ENCODE measurements around the gene COBL. TPM values are rescaled to one million over a fixed set of nuclear protein-coding genes. Genes with fewer than 3 reads are reported as not detected.

The COBL gene
- total and polyA plus RNA-seq, 2 donors (not counting 3 experiments of a cell fraction or from before 2014, with no cell fraction given) = 0.11 TPM; not detected in 1

DNA sequence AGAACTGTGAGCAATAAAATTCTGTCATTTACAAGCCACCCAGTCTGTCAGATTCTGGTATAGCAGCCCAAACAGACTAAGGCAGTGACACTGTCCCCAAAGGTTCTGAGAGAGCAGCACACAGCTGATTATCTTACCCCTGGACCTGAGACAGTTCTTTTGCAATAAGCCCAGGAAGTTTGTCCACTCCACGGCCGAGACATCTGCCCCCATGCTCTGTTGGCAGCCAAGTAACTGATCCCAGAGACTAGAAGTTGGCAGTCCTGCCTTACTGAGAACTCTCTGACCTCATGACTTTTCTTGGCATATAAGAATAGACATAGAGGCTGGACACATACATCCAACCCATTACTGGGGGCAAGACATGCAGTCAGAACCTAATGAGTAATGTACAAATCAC is 290.9 kb downstream of the COBL start:
- FAIRE-seq (no peak), DNase-seq (ENCODE audit: low read depth, low spot score) (no peak)
- TF ChIP-seq MAX (IDR thresholded peaks at IDR 0.05; ENCODE audit: insufficient read depth, insufficient read length) (no peak), FOS (IDR thresholded peaks at IDR 0.05; ENCODE audit: borderline replicate concordance, insufficient read depth, low read length) (no peak), POLR2AphosphoS5 (IDR thresholded peaks at IDR 0.05; ENCODE audit: insufficient read depth, low read depth, low read length) (no peak), POLR2A (IDR thresholded peaks at IDR 0.05; ENCODE audit: low read depth, low read length) (no peak), MYC (IDR thresholded peaks at IDR 0.05; ENCODE audit: low read depth, low read length) (no peak), JUN (IDR thresholded peaks at IDR 0.05; ENCODE audit: borderline replicate concordance, insufficient read depth, insufficient read length, low read depth) (no peak), CTCF (IDR thresholded peaks at IDR 0.05; ENCODE audit: extremely low read depth in 1 of 2, insufficient read depth in 1 of 2, low read depth in 1 of 2, low read length in 2 of 2) (no peak), EZH2 (IDR thresholded peaks at IDR 0.05; ENCODE audit: borderline replicate concordance, low read depth, low read length, severe bottlenecking) (no peak), GATA2 (IDR thresholded peaks at IDR 0.05; ENCODE audit: insufficient read depth, insufficient read length, low read depth, low read length) (no peak)
- Histone ChIP-seq H3K9ac (replicated peaks; ENCODE audit: extremely low read depth, insufficient read depth, low read length) (no peak overlapping the region), H3K4me3 (replicated peaks in 1 of 3; ENCODE audit: insufficient read depth in 1 of 3, low read depth in 1 of 3, low read length in 3 of 3) (no peak overlapping the region), H3K27ac (ENCODE audit: insufficient read depth, low read depth, low read length) (no peak overlapping the region), H3K27me3 (ENCODE audit: control insufficient read depth in 2 of 2, insufficient read depth in 2 of 2, low read length in 2 of 2) (no peaks in the 10 kb centered on the region), H3K79me2 (ENCODE audit: control insufficient read depth, insufficient read depth, low read length) (no peaks in the 10 kb centered on the region), H4K20me1 (replicated peaks; ENCODE audit: control insufficient read depth, extremely low read depth, insufficient read depth, low read length) (no peaks in the 10 kb centered on the region), H3K4me2 (ENCODE audit: insufficient read depth, low read length) (no peak overlapping the region), H3K36me3 (ENCODE audit: control insufficient read depth in 2 of 2, extremely low read depth in 1 of 2, insufficient read depth in 2 of 2, low read length in 2 of 2) (no peaks in the 10 kb centered on the region), H3K9me3 (replicated peaks; ENCODE audit: control insufficient read depth, insufficient read depth, low read length) (no peaks in the 10 kb centered on the region), H2AFZ (ENCODE audit: low read depth, low read length) (no peak overlapping the region), H3K9me1 (replicated peaks; ENCODE audit: control insufficient read depth, extremely low read depth, insufficient read depth, low read length) (no peaks in the 10 kb centered on the region), H3K4me1 (ENCODE audit: control insufficient read depth, extremely low read depth, insufficient read depth, low read length) (peaks cover 6% of the 10 kb centered on the region)
- ChIA-PET CTCF (no interaction called here), POLR2A (no interaction called here)
- dilution Hi-C loops (cut with MboI; ENCODE audit: extremely low pct_ligation_motif_present, low sequenced_read_pairs) = no loop called here
- no TSS peak for BruUV-seq (replicated peaks)
- intact Hi-C loops (cut with micrococcal nuclease) = no loop called here
